ENCODE data around the gene COL21A1.

DNA sequence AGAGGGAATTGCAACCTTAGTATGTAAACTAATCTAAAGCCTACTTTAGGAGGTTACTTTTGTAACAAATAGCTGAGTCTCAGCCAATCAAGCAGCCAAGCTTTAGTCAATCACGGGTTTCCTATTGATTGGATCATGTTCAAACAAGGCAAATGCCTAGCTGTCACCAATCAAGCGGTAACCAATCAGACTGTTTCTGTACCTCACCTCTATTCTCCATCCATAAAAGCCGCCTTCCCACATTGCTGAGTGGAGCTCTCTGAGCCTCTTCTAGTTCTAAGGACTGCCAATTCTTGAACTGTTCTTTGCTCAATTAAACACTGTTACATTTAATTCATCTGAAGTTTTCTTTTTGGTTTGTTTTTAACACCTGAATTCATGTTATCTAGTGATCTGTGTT lies 223.6 kb downstream of the COL21A1 start:
- no peak for TF ChIP-seq EP300 (IDR thresholded peaks at IDR 0.05)
- TF ChIP-seq, protein P1, sequence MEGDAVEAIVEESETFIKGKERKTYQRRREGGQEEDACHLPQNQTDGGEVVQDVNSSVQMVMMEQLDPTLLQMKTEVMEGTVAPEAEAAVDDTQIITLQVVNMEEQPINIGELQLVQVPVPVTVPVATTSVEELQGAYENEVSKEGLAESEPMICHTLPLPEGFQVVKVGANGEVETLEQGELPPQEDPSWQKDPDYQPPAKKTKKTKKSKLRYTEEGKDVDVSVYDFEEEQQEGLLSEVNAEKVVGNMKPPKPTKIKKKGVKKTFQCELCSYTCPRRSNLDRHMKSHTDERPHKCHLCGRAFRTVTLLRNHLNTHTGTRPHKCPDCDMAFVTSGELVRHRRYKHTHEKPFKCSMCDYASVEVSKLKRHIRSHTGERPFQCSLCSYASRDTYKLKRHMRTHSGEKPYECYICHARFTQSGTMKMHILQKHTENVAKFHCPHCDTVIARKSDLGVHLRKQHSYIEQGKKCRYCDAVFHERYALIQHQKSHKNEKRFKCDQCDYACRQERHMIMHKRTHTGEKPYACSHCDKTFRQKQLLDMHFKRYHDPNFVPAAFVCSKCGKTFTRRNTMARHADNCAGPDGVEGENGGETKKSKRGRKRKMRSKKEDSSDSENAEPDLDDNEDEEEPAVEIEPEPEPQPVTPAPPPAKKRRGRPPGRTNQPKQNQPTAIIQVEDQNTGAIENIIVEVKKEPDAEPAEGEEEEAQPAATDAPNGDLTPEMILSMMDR (IDR thresholded peaks at IDR 0.05): no peak
- no peak for TF ChIP-seq POLR2A (IDR thresholded peaks at IDR 0.05)
